Measurements from ENCODE around the gene CD6.

- TF ChIP-seq CTCF (IDR thresholded peaks at IDR 0.05; ENCODE audit: insufficient read depth, low read length) (no peak), REST (IDR thresholded peaks at IDR 0.05; ENCODE audit: insufficient replicate concordance, low read depth) (no peak), POLR2AphosphoS5 (IDR thresholded peaks at IDR 0.05; ENCODE audit: low read depth) (no peak), GABPA (IDR thresholded peaks at IDR 0.05; ENCODE audit: low read depth) (no peak), SPI1 (IDR thresholded peaks at IDR 0.05; ENCODE audit: borderline replicate concordance, low read depth) (no peak)
Measured at GRCh38 chr11:60954421-60954820, 17.1 kb upstream of the CD6 start.

Data from HL-60 (cell line).